ENCODE data around the gene QRFP.

Gene QRFP

DNA sequence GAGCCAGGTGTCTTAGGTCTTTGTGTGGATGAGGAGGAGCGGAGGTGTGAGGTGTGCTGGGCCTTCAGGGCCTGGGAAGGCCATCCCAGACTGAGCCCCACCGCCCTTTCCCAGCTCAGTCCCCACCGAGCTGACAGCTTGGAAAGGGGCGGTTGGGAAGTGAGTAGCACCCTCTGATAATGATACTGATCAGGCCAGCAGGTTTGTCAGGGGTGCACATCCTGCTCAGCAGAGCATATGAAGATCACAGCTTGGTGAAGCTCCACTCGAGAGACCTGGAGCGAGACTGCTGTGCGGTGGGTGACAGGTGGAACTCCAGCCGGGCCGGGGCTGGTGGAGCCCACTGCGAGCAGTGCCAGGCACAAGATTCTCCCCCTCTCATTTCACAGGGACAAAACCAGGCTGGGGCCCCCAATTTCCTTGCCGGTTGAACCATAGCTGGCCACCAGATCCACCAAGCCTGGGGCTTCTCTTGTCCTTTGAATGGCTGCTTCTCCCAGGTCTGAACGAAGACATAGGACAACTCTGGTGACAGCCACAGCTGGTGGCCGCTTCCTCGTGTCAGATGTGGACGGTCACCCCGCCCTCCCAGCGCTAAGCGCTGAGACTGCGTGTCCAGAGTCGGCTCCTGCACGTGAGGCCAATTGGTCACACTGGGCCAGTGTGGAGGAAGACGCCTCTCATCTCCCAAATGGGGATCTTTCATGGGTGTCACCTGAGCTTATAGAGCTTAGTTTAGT, 8.3 kb downstream of the QRFP start:
- H2BK15ac ChIP-seq (ENCODE audit: low read length) = no peak overlapping the region
- peaks cover 12 to 14% of the 10 kb centered on the region in 2 donors for H3K4me1 ChIP-seq (ENCODE audit: control insufficient read depth in 2 of 2, insufficient read depth in 1 of 2, low read depth in 1 of 2, low read length in 2 of 2)
- no peak overlapping the region for H3K14ac ChIP-seq (ENCODE audit: low read length)
- no peak overlapping the region for H3K18ac ChIP-seq (ENCODE audit: low read length)
- no peak overlapping the region for H2BK5ac ChIP-seq (ENCODE audit: low read length)
- H2BK120ac ChIP-seq (ENCODE audit: low read depth, low read length) = no peak overlapping the region
- WGBS, 2 donors (ENCODE audit: extremely low coverage in 2 of 2, insufficient read length in 2 of 2, insufficient replicate concordance in 1 of 2) = no CpG with 5 or more reads among the region's 22 CpGs
- H3K9ac ChIP-seq (ENCODE audit: low read depth, low read length, poor library complexity) = no peak overlapping the region
- H3K23ac ChIP-seq (ENCODE audit: low read depth, low read length, poor library complexity) = peak overlapping the region; percentile 82
- no peak overlapping the region for H2AFZ ChIP-seq (ENCODE audit: low read length)
- no peak overlapping the region for H3K4ac ChIP-seq (ENCODE audit: low read length)
- DNase-seq (ENCODE audit: low spot score) = no peak
- H3K9me3 ChIP-seq (replicated peaks in 1 of 2; ENCODE audit: control insufficient read depth in 2 of 2, insufficient read depth in 1 of 2, low read depth in 1 of 2, low read length in 2 of 2) = no peaks in the 10 kb centered on the region
- no peak overlapping the region for H3K4me2 ChIP-seq (ENCODE audit: insufficient read depth, low read length, poor library complexity, severe bottlenecking)
- H4K91ac ChIP-seq (ENCODE audit: low read depth, low read length, poor library complexity) = no peak overlapping the region
- no peak overlapping the region for H2BK12ac ChIP-seq (ENCODE audit: low read length)
- H3K27ac ChIP-seq (replicated peaks; ENCODE audit: low read length) = no peak overlapping the region
- H3K4me3 ChIP-seq (ENCODE audit: low read length in 2 of 2) = no peak overlapping the region
- peaks cover 5% of the 10 kb centered on the region for H3K79me1 ChIP-seq (ENCODE audit: low read depth, low read length)
- no peaks in the 10 kb centered on the region for H3K27me3 ChIP-seq (ENCODE audit: control insufficient read depth in 3 of 3, insufficient read depth in 3 of 3, low read depth in 1 of 3, low read length in 3 of 3)
- H3K36me3 ChIP-seq (replicated peaks in 1 of 2; ENCODE audit: control insufficient read depth in 2 of 2, insufficient read depth in 2 of 2, low read length in 2 of 2) = peaks cover 49 to 97% of the 10 kb centered on the region in 2 donors
- no peak overlapping the region for H4K8ac ChIP-seq (ENCODE audit: low read depth, low read length)
- no peak overlapping the region for H2AK5ac ChIP-seq (ENCODE audit: low read depth, low read length)

- WGBS, 2 donors (ENCODE audit: extremely low coverage in 2 of 2, insufficient read length in 2 of 2, insufficient replicate concordance in 1 of 2) = no CpG with 5 or more reads among the region's 25 CpGs
- H2BK5ac ChIP-seq (ENCODE audit: low read length) = no peak overlapping the region
- H3K18ac ChIP-seq (ENCODE audit: low read length) = no peak overlapping the region
- H2AK5ac ChIP-seq (ENCODE audit: low read depth, low read length) = no peak overlapping the region
- H3K4ac ChIP-seq (ENCODE audit: low read length) = no peak overlapping the region
- H3K4me1 ChIP-seq (ENCODE audit: control insufficient read depth in 2 of 2, insufficient read depth in 1 of 2, low read depth in 1 of 2, low read length in 2 of 2) = peaks cover 14% of the 10 kb centered on the region in 2 donors
- H2BK12ac ChIP-seq (ENCODE audit: low read length) = no peak overlapping the region
- H2BK120ac ChIP-seq (ENCODE audit: low read depth, low read length) = no peak overlapping the region
- H3K36me3 ChIP-seq (replicated peaks in 1 of 2; ENCODE audit: control insufficient read depth in 2 of 2, insufficient read depth in 2 of 2, low read length in 2 of 2) = peaks cover 52 to 97% of the 10 kb centered on the region in 2 donors
- no peak overlapping the region for H3K27ac ChIP-seq (replicated peaks; ENCODE audit: low read length)
- H3K14ac ChIP-seq (ENCODE audit: low read length) = no peak overlapping the region
- H4K91ac ChIP-seq (ENCODE audit: low read depth, low read length, poor library complexity) = no peak overlapping the region
- no peak overlapping the region for H3K4me2 ChIP-seq (ENCODE audit: insufficient read depth, low read length, poor library complexity, severe bottlenecking)
- H2BK15ac ChIP-seq (ENCODE audit: low read length) = no peak overlapping the region
- H4K8ac ChIP-seq (ENCODE audit: low read depth, low read length) = no peak overlapping the region
- peak overlapping the region; percentile 3 for H3K9ac ChIP-seq (ENCODE audit: low read depth, low read length, poor library complexity)
- peak overlapping the region; percentile 82 for H3K23ac ChIP-seq (ENCODE audit: low read depth, low read length, poor library complexity)
- no peak for DNase-seq (ENCODE audit: low spot score)
- no peaks in the 10 kb centered on the region for H3K9me3 ChIP-seq (replicated peaks in 1 of 2; ENCODE audit: control insufficient read depth in 2 of 2, insufficient read depth in 1 of 2, low read depth in 1 of 2, low read length in 2 of 2)
- H3K27me3 ChIP-seq (ENCODE audit: control insufficient read depth in 3 of 3, insufficient read depth in 3 of 3, low read depth in 1 of 3, low read length in 3 of 3) = no peaks in the 10 kb centered on the region
- H2AFZ ChIP-seq (ENCODE audit: low read length) = no peak overlapping the region
- no peak overlapping the region for H3K4me3 ChIP-seq (ENCODE audit: low read length in 2 of 2)
- H3K79me1 ChIP-seq (ENCODE audit: low read depth, low read length) = peaks cover 7% of the 10 kb centered on the region
Observed at GRCh38 chr9:130887494-130888144, 9.0 kb downstream of the QRFP start.

DNA sequence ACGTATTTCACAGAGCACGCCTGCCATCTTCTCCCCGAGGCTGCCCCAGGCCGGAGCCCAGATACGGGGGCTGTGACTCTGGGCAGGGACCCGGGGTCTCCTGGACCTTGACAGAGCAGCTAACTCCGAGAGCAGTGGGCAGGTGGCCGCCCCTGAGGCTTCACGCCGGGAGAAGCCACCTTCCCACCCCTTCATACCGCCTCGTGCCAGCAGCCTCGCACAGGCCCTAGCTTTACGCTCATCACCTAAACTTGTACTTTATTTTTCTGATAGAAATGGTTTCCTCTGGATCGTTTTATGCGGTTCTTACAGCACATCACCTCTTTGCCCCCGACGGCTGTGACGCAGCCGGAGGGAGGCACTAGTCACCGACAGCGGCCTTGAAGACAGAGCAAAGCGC, 9.6 kb downstream of the QRFP start:
- no peak overlapping the region for H3K4ac ChIP-seq (ENCODE audit: low read length)
- no peak overlapping the region for H3K27ac ChIP-seq (replicated peaks; ENCODE audit: low read length)
- H3K23ac ChIP-seq (ENCODE audit: low read depth, low read length, poor library complexity) = peak overlapping the region; percentile 55
- peaks cover 55 to 96% of the 10 kb centered on the region in 2 donors for H3K36me3 ChIP-seq (replicated peaks in 1 of 2; ENCODE audit: control insufficient read depth in 2 of 2, insufficient read depth in 2 of 2, low read length in 2 of 2)
- no peak overlapping the region for H3K4me2 ChIP-seq (ENCODE audit: insufficient read depth, low read length, poor library complexity, severe bottlenecking)
- H3K9me3 ChIP-seq (replicated peaks in 1 of 2; ENCODE audit: control insufficient read depth in 2 of 2, insufficient read depth in 1 of 2, low read depth in 1 of 2, low read length in 2 of 2) = no peaks in the 10 kb centered on the region
- H3K27me3 ChIP-seq (ENCODE audit: control insufficient read depth in 3 of 3, insufficient read depth in 3 of 3, low read depth in 1 of 3, low read length in 3 of 3) = no peaks in the 10 kb centered on the region
- no peak overlapping the region for H4K8ac ChIP-seq (ENCODE audit: low read depth, low read length)
- H3K4me3 ChIP-seq (ENCODE audit: low read length in 2 of 2) = no peak overlapping the region
- no peak overlapping the region for H2AK5ac ChIP-seq (ENCODE audit: low read depth, low read length)
- H2BK120ac ChIP-seq (ENCODE audit: low read depth, low read length) = no peak overlapping the region
- H3K9ac ChIP-seq (ENCODE audit: low read depth, low read length, poor library complexity) = no peak overlapping the region
- H2BK5ac ChIP-seq (ENCODE audit: low read length) = peak overlapping the region; percentile 62
- no peak for DNase-seq (ENCODE audit: low spot score)
- WGBS, 2 donors (ENCODE audit: extremely low coverage in 2 of 2, insufficient read length in 2 of 2, insufficient replicate concordance in 1 of 2) = no CpG with 5 or more reads among the region's 23 CpGs
- H2BK15ac ChIP-seq (ENCODE audit: low read length) = no peak overlapping the region
- peaks cover 5% of the 10 kb centered on the region for H3K79me1 ChIP-seq (ENCODE audit: low read depth, low read length)
- peaks cover 9 to 14% of the 10 kb centered on the region in 2 donors for H3K4me1 ChIP-seq (ENCODE audit: control insufficient read depth in 2 of 2, insufficient read depth in 1 of 2, low read depth in 1 of 2, low read length in 2 of 2)
- H4K91ac ChIP-seq (ENCODE audit: low read depth, low read length, poor library complexity) = no peak overlapping the region
- H3K14ac ChIP-seq (ENCODE audit: low read length) = no peak overlapping the region
- H2BK12ac ChIP-seq (ENCODE audit: low read length) = no peak overlapping the region
- H2AFZ ChIP-seq (ENCODE audit: low read length) = no peak overlapping the region
- no peak overlapping the region for H3K18ac ChIP-seq (ENCODE audit: low read length)
